HL-60 (cell line): ENCODE data around the gene DNLZ.

ENCODE experiments used
- CTCF ChIP-seq: IDR thresholded peaks from one replicate; pipeline ENCODE4 v1.5.1; 2011; ENCODE audit warnings: low read length, control low read depth, inconsistent platforms; ENCODE audit not compliant: insufficient read depth
- POLR2AphosphoS5 ChIP-seq: IDR thresholded peaks from 2 replicates; pipeline ENCODE4 v1.6.1; 2012; ENCODE audit warnings: low read depth
- SPI1 ChIP-seq: IDR thresholded peaks from 2 replicates; pipeline ENCODE4 v1.6.1; 2012; ENCODE audit warnings: low read depth, mild to moderate bottlenecking, borderline replicate concordance
- TF ChIP-seq, protein P1 (sequence below): IDR thresholded peaks from 2 replicates; pipeline ENCODE4 v1.6.1; 2012; ENCODE audit warnings: low read depth; ENCODE audit not compliant: insufficient replicate concordance

GRCh38 chr9:136348691-136349090, 14.9 kb downstream of the DNLZ start:
- no peak for TF ChIP-seq CTCF
- TF ChIP-seq, protein P1, sequence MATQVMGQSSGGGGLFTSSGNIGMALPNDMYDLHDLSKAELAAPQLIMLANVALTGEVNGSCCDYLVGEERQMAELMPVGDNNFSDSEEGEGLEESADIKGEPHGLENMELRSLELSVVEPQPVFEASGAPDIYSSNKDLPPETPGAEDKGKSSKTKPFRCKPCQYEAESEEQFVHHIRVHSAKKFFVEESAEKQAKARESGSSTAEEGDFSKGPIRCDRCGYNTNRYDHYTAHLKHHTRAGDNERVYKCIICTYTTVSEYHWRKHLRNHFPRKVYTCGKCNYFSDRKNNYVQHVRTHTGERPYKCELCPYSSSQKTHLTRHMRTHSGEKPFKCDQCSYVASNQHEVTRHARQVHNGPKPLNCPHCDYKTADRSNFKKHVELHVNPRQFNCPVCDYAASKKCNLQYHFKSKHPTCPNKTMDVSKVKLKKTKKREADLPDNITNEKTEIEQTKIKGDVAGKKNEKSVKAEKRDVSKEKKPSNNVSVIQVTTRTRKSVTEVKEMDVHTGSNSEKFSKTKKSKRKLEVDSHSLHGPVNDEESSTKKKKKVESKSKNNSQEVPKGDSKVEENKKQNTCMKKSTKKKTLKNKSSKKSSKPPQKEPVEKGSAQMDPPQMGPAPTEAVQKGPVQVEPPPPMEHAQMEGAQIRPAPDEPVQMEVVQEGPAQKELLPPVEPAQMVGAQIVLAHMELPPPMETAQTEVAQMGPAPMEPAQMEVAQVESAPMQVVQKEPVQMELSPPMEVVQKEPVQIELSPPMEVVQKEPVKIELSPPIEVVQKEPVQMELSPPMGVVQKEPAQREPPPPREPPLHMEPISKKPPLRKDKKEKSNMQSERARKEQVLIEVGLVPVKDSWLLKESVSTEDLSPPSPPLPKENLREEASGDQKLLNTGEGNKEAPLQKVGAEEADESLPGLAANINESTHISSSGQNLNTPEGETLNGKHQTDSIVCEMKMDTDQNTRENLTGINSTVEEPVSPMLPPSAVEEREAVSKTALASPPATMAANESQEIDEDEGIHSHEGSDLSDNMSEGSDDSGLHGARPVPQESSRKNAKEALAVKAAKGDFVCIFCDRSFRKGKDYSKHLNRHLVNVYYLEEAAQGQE: no peak
- no peak for TF ChIP-seq POLR2AphosphoS5
- TF ChIP-seq SPI1: no peak
